HG02623 (cell line): ENCODE measurements around the gene ARID3B.

Source experiments
- ATAC-seq: cut with Tn5 transposase; IDR thresholded peaks from one replicate; pipeline ENCODE4 v1.9.1; 2021; ENCODE audit warnings: moderate library complexity; ENCODE audit not compliant: unreplicated experiment

Gene ARID3B

GRCh38 chr15:74633781-74634180 lies 92.8 kb downstream of the ARID3B start:
- ATAC-seq = no peak

- ATAC-seq = no peak
Measured at GRCh38 chr15:74635228-74635627, 94.2 kb downstream of the ARID3B start.

- no peak for ATAC-seq
Measured at GRCh38 chr15:74636984-74637383, 96.0 kb downstream of the ARID3B start.

- ATAC-seq = no peak
Measured at GRCh38 chr15:74641151-74641550, 100.1 kb downstream of the ARID3B start.

GRCh38 chr15:74642348-74642733 lies 101.3 kb downstream of the ARID3B start:
- no peak for ATAC-seq

GRCh38 chr15:74642734-74643664 lies 102.0 kb downstream of the ARID3B start:
- ATAC-seq = no peak

GRCh38 chr15:74643665-74644204 lies 102.7 kb downstream of the ARID3B start:
- no peak for ATAC-seq

GRCh38 chr15:74646480-74646879 lies 105.5 kb downstream of the ARID3B start:
- no peak for ATAC-seq
